Ureter (tissue), 1 donor: ENCODE results near the gene GMNN. TPM values are rescaled to one million over a fixed set of nuclear protein-coding genes. Genes with fewer than 3 reads are reported as not detected.
A peak's percentile ranks its signal among the peaks of the same experiment; 100 is the strongest.
"Not testable (repeated sequence)": the region's sequence is repeated elsewhere in the genome, so short reads cannot be mapped to it uniquely, and the experiment has no call there.

Source experiments
- DNase-seq: peaks from one replicate; pipeline ENCODE4 v3.0.0-alpha.2; 2020; ENCODE audit warnings: low spot score
- total RNA-seq: library from RNA; stranded (reverse); gene quantifications from one replicate; pipeline ENCODE4 v1.2.4, GENCODE V29; 2023
- donor health status: DM: yes; HTN: yes; CAD: no.

The GMNN gene
- 67.5 TPM for total RNA-seq

DNA sequence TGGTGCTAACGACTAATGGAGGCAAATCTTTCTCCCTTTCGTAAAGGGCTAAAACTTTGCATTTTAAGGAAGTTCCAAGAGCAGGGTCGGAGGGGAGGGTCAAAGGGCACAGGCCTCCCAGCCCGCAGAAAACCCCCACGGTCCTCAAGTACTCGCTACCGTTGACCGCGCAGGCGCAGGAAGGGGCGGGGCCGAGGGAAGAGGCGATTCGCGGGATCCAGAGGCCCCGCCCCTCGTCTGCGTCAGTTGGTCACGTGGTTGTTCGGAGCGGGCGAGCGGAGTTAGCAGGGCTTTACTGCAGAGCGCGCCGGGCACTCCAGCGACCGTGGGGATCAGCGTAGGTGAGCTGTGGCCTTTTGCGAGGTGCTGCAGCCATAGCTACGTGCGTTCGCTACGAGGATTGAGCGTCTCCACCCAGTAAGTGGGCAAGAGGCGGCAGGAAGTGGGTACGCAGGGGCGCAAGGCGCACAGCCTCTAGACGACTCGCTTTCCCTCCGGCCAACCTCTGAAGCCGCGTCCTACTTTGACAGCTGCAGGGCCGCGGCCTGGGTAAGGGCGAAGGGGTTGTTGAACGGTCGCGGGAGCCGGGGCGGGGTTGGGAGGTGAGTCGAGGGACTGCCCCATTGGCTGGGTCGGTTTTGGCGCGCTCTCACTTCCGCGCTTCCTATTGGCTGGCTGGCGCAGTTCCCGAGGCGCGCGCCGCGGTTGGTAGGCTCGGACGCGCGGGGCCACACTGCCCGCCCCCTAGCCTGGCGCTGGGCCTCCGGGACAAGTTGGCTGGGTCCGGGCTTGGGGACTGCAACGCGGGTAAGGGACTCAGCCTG, at the start of gene GMNN:
Gene GMNN (plus strand): TSS at position 242 of the 824 bp plus-strand sequence. CDS start 2,310 bp downstream, outside the sequence.
- peak; percentile 98 for DNase-seq

DNA sequence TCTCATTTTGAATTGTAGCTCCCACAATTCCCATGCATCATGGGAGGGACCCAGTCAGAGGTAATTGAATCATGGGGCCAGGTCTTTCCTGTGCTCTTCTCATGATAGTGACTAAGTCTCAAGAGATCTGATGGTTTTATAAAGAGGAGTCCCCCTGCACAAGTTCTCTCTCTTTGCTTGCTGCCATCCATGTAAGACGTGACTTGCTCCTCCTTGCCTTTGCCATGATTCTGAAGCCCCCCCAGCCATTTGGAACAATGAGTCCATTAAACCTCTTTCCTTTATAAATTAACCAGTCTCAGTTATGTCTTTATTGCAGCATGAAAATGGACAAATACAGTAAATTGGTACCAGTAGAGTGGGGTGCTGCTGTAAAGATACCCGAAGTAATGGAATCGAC, 44.1 kb upstream of the GMNN start:
- DNase-seq = not testable (repeated sequence)

DNA sequence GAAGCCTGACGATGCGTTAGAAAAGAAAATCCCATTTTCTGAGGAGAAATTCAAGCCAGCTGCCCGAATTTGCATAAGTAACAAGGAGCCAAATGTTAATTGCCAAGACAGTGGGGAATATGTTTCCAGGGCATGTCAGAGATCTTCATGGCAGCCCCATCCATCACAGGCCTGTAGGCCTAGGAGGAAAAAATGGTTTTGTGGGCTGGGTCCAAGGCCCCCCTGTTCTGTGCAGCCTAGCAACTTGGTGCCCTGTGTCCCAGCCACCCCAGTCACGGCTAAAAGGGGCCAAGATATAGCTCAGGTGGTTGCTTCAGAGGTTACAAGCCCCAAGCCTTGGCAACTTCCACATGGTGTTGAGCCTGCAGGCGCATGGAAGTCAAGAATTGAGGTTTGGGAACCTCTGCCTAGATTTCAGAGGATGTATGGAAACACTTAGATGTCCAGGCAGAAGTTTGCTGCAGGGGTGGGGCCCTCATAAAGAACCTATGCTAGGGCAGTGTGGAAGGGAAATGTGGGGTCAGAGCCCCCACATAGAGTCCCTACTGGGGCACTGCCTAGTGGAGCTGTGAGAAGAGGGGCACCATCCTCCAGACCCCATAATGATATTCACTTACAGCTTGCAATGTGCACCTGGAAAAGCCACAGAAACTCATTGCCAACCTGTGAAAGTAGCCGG, 43.1 kb upstream of the GMNN start:
- DNase-seq = not testable (repeated sequence)

DNA sequence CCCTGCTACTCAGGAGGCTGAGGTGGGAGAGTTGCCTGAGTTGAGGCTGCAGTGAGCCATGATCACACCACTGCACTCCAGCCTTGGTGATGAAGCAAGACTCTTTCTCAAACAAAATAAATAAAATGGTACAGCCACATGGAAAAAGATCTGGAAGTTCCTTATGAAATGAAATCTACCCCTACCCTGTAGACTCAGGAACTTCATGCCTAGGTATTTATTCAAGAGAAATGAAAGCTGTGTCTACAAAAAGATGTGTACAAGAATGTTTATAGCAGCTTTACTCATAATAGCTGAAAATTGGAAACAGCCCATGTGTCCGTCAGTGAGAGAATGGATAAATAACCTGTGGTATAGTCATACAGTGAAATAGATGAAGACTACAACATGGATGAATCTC, 40.6 kb upstream of the GMNN start:
- DNase-seq = no peak

DNA sequence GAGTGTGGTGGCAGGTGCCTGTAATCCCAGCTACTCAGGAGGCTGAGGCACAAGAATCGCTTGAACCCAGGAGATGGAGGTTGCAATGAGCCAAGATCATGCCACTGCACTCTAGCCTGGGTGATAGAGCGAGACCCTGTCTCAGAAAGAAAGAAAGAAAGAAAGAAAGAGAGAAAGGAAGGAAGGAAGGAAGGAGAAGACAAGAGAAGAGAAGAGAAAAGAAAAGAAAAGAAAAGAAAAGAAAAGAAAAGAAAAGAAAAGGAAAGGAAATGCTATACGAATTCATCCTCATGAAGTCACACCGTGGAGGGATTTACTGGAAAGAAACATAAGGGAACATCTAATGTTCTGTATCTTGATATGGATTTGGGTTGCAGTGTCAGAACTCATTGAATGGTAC, 40.0 kb upstream of the GMNN start:
- DNase-seq = not testable (repeated sequence)

DNA sequence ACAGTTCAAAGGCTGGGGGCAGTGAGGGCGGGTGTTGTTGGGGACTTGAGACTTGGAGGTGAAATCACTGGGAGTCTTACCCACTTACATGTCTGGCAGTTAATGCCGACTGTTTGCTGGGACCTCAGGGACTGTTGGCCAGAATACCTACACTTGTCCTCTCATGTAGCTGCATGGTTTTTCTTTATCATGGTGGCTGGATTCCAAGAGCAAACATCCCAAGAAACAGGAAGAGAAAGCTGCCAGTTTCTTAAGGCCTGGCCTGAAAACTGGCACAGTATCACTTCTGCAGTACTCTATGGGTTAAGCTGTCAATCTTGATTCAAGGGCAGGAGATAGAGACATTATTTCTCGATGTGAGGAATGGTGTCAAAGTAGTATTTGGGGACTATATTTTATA, 36.0 kb upstream of the GMNN start:
- DNase-seq = no peak

DNA sequence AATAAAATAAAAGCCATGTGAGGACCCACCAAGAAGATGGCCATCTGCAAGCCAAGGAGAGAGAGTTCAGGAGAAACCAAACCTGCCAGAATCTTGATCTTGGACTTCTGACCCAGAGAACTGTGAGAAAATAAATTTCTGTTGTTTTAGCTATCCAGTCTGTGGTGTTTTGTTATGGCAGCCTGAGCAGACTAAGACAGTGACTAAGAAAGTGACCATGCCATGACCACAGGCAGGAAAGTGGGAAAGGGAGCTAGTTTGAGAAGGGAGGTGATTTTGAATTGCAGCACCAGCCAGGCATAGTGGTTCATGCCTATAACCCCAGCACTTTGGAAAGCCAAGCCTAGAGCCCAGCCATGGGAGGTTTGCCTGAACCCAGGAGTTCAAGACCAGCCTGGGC, 33.9 kb upstream of the GMNN start:
- no peak for DNase-seq

DNA sequence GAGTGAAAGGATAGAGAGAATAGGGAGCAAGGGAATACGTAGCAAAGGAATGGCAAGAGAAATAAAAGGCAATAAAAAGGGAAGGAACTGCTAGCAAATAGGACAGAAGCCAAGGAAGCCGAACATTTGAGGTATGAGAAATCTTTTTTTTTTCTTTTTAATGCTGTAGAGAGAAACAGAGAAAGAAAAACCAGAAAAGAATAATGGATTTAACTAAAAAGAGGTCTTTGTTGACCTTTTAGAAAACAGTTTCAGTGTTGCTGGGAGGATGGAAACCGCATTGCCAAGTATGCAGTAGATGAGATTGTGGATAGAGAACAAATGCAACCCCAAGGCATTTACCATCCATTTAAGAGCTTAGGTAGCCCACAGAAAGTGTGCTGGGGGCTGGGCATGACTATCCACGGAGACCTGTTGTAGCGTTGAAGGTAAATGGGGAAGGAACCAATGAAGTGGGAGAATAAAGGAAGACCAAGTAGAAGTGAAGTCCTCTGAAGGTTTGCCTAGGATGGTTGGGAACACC, 32.5 kb upstream of the GMNN start:
- DNase-seq = no peak

DNA sequence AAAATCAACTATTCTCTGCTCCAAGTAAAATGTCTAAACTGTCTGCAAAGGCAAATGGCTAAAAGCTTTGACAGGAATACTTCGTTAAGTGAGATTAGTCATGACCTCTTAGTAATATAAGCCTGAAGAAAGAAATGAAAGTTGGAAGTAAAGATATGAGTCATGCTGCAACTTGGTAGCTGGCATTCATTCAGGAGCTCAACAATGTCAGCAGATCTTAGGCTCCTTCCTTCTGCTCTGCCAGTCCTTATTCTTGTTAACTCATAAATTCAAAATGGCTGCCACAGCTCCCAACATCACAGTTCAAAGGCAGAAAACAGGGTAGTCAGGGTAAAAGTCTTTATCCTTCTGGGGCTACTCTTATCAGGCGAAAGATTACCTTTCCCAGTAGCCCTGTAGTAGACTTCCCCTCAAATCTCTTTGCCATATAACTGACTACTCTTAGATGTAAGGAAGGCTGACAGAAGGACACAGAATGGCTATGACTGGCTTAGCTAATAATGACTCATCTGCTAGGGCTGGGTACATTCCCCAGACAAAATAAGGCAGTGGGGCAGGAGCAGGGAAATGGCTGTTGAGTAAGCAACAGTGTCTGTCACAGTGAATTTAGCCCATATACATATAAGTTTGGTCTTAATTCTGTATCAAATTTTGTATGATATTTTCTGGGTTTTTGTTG, 31.3 kb upstream of the GMNN start:
- DNase-seq = no peak

DNA sequence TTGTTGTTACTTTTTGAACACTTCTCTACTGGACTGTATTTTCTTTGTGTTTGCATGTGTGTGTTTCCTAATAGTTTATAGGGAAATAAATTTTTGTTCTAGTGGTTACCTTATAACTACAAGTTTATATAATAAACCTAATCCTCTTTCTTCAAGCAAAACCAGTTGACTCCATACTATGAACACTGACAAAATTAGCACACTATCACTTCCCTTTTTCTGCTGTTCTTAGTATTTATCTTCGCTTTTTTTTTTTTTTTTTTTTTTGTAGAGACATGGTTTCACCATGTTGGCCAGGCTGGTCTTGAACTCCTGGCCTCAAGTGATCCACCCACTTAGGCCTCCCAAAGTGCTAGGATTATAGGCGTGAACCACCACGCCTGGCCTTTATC, 30.8 kb upstream of the GMNN start:
- no peak for DNase-seq

DNA sequence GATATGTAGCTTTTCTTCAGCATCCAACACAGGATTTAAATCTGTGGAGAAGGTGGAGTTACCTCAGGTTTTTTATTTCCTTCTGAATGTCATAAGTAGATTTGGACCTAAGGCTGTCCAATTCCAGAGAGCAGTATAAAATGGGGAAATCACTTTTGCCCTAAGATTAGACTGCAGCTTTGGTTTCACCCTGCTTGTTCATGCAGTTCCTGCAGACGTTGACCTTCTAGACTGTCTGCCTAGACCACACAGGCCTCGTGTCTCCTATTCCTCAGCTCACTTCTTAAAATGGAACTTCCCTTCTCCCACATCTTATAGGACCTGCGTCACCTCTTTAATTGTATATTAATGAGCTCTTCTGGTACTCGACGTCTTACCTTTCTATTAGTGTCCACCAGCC, 29.8 kb upstream of the GMNN start:
- no peak for DNase-seq

DNA sequence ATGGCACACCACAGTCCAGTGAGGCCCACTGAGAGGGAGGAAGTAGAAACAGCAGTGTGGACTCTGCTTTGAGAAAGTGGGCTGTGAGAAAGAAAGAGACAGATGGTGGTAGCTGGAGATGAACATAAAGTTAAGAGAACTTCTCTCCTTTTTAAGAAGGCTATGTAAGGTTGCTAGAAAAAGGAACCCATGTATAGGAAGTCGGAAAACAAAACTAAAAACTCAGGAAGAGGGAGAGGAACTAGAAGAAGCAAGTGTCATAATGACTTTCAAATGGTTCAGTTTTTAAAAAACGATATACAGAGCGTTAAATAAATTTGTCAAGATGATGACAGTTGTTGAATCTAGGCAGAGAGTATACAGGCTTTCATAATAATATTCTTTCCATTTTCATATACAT, 25.4 kb upstream of the GMNN start:
- DNase-seq = no peak

DNA sequence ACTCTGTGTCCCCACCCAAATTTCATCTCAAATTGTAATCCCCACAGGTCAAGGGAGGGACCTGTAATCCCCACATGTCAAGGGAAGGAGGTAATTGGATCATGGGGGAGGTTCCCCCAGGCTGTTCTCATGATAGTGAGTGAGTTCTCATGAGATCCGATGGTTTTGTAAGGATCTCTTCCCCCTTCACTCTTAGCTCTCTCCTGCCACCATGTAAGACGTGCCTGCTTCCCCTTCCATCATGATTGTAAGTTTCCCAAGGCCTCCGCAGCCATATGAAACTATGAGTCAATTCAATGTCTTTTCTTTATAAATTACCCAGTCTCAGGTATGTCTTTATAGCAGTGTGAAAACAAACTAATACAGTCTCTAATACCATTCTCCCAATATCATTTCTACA, 23.9 kb upstream of the GMNN start:
- DNase-seq = not testable (repeated sequence)

DNA sequence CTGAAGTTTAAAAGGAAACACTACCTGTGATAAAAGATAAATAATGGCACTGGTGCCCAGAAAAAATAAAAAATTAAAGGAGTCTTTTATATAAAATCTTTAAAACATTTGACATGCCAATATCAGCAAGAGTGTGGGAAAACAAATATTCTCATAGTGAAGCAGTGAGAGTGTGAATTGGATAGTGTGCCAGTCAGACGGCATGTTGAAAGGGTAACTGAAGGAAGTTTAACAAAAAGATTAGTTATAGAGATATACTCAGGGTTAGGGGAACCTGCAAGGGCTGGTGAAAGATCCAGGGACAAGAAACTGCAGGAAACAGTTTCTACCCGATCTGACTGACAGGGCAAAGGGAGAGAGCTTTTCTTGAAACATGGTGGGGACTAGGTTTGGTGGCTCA, 22.2 kb upstream of the GMNN start:
- DNase-seq = no peak

DNA sequence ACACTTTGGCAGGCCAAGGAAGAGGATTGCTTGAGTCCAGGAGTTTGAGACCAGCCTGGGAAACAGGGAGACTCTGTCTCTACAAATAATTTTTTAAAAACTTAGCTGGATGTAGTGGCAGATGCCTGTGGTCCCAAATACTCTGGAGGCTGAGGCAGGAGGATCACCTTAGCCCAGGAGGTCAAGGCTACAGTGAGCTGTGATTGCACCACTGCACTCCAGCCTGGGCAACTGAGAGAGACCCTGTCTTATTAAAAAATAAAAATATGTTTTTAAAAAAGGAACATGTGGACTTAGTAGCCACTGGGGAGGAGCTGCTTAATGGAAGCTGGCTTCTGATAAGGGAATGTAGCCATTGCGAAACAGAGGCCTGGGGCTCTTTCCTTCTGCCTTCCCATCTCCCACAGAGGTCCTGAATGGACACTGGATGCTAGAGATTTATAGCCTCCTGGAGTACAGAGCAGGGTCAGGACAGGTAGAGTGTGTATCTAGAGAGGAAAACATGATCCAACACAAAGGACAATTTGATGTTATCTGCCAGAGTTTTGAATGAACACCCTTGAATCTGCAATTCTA, 21.7 kb upstream of the GMNN start:
- no peak for DNase-seq

DNA sequence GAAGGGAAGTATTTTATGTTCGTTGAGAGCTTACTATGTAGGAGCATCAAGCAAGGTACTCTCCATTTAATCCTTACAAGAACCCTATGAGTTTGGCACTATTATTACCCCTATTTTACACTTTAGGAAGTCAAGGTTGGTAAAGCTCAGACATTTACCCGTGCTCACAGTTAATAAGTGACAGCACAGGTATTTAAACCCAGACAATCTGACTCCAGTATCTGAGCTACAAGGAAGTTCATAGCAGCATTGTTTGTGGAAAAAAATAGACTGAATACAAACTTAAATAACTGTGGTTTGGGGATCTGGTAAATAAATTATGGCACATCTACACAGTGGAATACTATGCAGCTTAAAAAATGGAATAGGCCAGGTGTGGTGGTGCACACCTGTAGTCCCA, 21.2 kb upstream of the GMNN start:
- no peak for DNase-seq

DNA sequence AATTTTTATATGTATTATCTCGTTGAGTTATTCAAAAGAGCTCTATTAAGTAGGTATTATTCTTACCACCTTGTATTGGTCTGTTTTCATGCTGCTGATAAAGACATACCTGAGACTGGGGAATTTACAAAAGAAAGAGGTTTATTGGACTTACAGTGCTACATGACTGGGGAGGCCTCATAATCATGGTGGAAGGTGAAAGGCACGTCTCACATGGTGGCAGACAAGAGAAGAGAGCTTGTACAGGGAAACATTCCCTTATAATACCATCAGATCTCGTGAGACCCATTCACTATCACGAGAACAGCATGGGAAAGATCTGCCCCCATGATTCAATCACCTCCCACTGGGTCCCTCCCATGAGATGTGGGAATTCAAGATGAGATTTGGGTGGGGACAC, 20.4 kb upstream of the GMNN start:
- DNase-seq = not testable (repeated sequence)

DNA sequence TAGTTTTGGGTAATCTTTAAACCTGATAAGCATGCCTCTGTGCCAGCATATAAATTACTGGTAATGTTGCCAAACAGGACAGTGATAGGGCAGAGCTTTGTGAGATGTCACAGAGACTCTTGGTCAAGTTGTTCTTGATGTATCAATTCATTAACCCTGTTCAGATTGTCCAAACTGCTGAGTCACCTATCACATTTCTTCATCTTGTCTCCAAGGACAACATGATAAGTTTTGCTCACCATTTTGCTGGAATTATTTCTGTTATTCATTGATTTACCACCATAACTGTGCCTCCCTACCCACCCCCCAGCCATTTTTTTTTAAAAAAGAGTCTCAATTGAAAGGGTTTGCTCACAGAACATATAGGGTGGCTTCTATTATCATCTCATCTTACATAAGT, 19.5 kb upstream of the GMNN start:
- no peak for DNase-seq

DNA sequence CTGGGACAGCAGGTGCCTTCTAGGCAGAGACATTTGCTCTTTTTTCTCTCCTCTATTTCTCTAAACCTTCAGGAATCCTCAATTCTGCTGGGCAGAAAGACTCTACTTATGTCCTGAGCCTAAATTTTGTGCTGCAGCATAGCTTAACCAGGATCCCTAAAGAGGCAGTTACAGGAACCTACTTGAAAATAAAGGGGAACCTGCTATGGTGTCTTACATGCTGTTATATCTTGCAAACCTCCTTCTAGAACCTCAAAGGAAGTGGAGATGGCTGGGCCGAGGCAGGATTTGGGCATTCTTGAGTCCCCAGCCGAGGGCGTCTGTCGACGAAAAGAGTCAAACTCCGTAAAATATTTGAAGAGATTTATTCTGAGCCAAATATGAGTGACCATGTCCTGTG, 17.1 kb upstream of the GMNN start:
- no peak for DNase-seq

DNA sequence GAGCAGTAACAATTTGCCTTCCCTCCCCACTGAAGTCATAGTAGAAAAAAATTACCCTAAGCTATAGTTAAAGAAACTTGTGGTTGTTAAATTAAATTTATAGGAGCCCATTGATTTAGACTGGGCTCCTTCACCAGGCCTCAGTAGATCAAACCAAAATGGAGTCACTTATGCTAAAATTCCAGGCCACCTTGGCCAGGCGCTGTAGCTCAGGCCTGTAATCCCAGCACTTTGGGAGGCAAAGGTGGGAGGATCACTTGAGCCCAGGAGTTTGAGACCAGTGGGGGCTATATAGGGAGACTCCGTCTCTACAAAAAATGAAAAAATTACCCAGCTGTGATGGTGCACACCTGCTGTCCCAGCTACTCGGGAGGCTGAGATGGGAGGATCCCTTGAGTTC, 15.0 kb upstream of the GMNN start:
- no peak for DNase-seq

DNA sequence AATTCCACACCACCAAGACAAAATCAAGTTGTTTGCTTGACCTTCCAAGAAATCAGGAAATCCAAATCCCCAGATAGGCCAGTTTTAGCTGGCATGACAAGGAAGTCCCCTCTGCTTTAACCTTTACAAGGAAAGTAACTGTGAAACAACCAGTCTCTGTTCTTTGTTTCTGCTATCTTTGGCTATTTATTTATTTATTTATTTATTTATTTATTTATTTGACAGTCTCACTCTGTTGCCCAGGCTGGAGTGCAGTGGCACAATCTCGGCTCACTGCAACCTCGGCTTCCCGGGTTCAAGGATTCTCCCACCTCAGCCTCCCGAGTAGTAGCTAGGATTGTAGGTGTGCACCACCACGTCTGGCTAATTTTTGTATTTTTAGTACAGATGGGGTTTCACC, 14.5 kb upstream of the GMNN start:
- no peak for DNase-seq

DNA sequence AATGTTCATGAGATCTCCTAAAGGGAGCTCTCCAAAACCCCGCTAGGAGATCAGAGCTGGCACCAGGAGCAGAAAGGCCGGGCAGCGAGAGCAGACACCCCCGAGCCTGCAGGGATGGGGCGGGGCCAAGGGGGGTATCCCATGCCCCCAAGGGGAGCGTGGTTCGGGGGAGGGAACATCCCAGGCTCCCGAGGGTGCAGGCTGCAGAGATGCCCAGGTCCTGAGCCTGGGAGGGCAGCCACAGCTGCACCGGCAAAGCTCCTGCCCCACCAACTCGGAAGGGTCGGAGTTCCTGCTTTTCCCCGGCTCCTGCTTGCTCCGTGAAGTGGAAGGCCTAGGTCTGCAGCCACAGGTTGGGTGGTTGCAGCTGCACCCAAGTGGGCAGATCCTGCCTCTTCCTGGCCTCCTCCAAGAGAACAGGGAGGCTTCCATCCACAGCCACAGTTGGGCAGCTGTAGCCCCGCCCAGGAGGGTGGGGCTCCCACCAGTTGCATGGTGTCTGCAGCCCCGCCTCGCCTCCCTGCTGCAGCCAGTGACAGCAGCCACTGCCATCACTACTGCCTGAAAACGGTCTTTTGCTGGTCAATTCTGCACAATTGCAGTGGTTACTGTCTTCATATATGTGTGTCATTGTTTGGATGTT, 13.4 kb upstream of the GMNN start:
- no peak for DNase-seq
